Ishikawa (cell line): Measurements from ENCODE around the gene NFAM1.

Experiments
- CEBPB ChIP-seq: IDR thresholded peaks from 2 replicates; pipeline ENCODE4 v1.6.1; 2012
- CREB1 ChIP-seq: IDR thresholded peaks from 2 replicates; pipeline ENCODE4 v1.6.1; 2012; ENCODE audit warnings: low read depth
- EGR1 ChIP-seq: IDR thresholded peaks from 2 replicates; pipeline ENCODE4 v1.6.1; 2012
- EP300 ChIP-seq: IDR thresholded peaks from 2 replicates; pipeline ENCODE4 v1.6.1; 2012; ENCODE audit warnings: borderline replicate concordance
- FOXM1 ChIP-seq: IDR thresholded peaks from 2 replicates; pipeline ENCODE4 v1.6.1; 2012; ENCODE audit warnings: low read depth, borderline replicate concordance
- NFIC ChIP-seq: IDR thresholded peaks from 2 replicates; pipeline ENCODE4 v1.6.1; 2012
- RAD21 ChIP-seq: IDR thresholded peaks from 2 replicates; pipeline ENCODE4 v1.6.1; 2012; ENCODE audit warnings: low read depth
- TAF1 ChIP-seq: IDR thresholded peaks from 2 replicates; pipeline ENCODE4 v1.6.1; 2012; ENCODE audit warnings: low read depth, mild to moderate bottlenecking
- TCF12 ChIP-seq: IDR thresholded peaks from 2 replicates; pipeline ENCODE4 v1.6.1; 2012; ENCODE audit warnings: low read depth
- TEAD4 ChIP-seq: IDR thresholded peaks from 2 replicates; pipeline ENCODE4 v1.6.1; 2012
- YY1 ChIP-seq: IDR thresholded peaks from 2 replicates; pipeline ENCODE4 v1.6.1; 2012; ENCODE audit warnings: low read depth
- ZBTB7A ChIP-seq: IDR thresholded peaks from 2 replicates; pipeline ENCODE4 v1.6.1; 2012; ENCODE audit warnings: low read depth
- TF ChIP-seq, protein P1 (sequence below): IDR thresholded peaks from 2 replicates; pipeline ENCODE4 v1.6.1; 2012; ENCODE audit warnings: low read depth, mild to moderate bottlenecking
- TF ChIP-seq, protein P2 (sequence below): IDR thresholded peaks from 2 replicates; pipeline ENCODE4 v1.6.1; 2012
- TF ChIP-seq, protein P3 (sequence below): IDR thresholded peaks from 2 replicates; pipeline ENCODE4 v1.6.1; 2012

NFAM1 gene

DNA sequence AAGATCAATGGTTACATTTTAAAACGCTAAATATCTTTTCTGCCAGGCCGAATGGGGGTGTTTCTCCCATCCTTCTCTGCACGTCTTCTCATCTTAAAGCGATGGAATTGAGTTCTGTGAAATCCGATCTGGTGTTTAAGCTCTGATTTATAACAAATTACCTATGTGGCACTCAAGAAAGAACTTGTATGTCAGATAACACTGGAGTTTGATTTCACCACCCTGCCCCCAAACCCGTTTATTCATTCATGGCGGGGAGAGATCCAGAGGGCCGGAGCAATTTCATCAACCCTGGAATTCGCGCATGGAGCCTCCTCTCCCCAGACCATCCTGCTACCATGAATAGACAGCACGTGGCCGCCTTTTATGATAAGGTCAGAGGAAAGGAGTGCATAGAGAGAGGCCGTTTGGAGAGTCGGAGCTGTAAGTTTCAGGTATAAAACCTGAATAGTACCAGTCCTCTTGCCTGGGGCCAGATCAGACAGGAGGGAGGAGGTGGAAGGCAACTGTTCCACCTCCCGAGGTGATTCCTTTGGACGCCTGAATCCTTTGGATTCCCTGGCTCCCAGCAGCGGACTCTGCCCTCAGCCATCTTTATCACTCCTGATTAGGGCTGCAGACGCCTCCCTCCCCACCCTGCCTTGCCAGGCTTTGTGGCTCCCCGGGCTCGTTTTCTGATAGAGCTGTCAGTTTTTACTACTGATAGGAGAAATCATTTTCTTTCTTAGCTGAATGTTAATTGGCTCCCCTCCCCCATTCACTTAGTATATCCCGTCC lies 27.3 kb upstream of the NFAM1 start:
- no peak for TF ChIP-seq ZBTB7A

DNA sequence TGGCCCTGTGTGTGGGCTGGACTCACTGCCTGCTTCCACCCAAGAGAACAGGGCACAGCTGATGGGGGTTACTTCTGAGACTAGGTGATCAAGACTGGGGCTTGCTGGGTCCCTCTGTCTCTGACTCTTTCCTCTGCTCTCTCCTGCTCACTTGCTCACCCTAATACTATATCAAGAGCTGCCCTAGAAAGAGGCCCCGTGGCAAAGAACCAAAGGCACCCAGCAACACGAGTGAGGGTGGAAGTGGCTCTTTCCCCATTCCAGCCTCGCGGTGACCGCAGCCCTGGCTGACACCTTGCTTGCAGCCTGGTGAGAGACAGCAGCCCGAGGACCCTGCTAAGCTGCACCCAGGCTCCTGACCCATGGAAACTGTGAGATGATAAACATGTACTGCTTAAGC lies 20.7 kb upstream of the NFAM1 start:
- TF ChIP-seq EGR1 (no peak), TCF12 (no peak), FOXM1 (no peak)

DNA sequence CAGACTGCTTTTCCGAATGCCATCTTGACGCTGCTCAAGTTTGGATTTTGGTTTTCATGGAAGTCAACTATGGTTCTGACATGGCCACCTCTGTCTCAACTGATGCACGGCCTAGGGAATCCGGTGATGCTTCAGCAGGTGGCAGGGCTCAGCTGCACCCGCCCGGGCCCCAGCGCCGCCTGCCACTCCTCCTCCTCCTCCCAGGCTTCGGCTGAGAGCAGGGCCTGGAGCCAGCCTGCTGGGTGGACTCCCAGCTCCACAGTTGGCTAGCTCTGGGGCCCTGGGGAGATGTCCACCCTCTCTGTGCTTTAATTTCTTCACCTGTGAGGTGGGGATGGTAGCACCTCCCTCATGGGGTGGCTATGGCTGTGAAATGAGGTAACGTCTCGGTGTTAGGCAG lies 20.3 kb upstream of the NFAM1 start:
- TF ChIP-seq, protein P1, sequence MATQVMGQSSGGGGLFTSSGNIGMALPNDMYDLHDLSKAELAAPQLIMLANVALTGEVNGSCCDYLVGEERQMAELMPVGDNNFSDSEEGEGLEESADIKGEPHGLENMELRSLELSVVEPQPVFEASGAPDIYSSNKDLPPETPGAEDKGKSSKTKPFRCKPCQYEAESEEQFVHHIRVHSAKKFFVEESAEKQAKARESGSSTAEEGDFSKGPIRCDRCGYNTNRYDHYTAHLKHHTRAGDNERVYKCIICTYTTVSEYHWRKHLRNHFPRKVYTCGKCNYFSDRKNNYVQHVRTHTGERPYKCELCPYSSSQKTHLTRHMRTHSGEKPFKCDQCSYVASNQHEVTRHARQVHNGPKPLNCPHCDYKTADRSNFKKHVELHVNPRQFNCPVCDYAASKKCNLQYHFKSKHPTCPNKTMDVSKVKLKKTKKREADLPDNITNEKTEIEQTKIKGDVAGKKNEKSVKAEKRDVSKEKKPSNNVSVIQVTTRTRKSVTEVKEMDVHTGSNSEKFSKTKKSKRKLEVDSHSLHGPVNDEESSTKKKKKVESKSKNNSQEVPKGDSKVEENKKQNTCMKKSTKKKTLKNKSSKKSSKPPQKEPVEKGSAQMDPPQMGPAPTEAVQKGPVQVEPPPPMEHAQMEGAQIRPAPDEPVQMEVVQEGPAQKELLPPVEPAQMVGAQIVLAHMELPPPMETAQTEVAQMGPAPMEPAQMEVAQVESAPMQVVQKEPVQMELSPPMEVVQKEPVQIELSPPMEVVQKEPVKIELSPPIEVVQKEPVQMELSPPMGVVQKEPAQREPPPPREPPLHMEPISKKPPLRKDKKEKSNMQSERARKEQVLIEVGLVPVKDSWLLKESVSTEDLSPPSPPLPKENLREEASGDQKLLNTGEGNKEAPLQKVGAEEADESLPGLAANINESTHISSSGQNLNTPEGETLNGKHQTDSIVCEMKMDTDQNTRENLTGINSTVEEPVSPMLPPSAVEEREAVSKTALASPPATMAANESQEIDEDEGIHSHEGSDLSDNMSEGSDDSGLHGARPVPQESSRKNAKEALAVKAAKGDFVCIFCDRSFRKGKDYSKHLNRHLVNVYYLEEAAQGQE, result no peak
- TF ChIP-seq FOXM1 (no peak), CREB1 (no peak), YY1 (no peak), RAD21 (no peak), NFIC (no peak), ZBTB7A (no peak), TCF12 (no peak), TEAD4 (no peak), EP300 (no peak), EGR1 (no peak), CEBPB (no peak), TAF1 (no peak)
- TF ChIP-seq, protein P2, sequence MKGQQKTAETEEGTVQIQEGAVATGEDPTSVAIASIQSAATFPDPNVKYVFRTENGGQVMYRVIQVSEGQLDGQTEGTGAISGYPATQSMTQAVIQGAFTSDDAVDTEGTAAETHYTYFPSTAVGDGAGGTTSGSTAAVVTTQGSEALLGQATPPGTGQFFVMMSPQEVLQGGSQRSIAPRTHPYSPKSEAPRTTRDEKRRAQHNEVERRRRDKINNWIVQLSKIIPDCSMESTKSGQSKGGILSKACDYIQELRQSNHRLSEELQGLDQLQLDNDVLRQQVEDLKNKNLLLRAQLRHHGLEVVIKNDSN, result no peak
- TF ChIP-seq, protein P3, sequence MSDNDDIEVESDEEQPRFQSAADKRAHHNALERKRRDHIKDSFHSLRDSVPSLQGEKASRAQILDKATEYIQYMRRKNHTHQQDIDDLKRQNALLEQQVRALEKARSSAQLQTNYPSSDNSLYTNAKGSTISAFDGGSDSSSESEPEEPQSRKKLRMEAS, result no peak

DNA sequence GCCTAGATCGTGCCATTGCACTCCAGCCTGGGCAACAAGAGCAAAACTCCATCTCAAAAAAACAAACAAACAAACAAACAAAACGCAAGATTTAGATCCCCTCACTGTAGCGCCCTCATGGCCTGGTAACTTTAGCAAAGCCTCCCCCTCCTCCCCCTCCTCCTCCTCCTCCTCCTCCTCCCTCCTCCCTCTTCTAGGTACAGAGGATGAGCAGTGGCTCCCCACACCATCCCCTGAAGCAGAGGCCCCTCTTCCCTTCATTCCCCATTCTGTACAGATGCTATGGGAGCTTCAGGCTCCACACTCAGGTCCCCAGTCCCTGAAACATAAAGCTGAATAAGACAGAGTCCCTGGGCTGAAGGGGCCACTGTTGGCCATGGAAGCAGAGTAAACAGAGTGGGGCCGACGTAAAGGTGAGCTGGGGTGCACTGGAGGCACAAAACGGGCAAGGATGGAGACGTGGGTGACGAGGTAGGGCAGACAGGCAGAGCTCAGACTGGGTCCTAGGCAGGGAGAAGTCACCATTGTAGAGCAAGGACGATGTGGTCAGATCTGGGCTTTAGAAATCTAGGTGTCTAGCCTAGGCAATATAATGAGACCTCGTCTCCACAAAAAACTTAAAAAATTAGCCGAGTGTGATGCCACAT lies 19.4 kb upstream of the NFAM1 start:
- no peak for TF ChIP-seq YY1
- TF ChIP-seq EGR1, result no peak
- TF ChIP-seq TEAD4, result no peak
- TF ChIP-seq CEBPB, result no peak
- TF ChIP-seq EP300, result no peak
- TF ChIP-seq, protein P1, result no peak
- TF ChIP-seq TCF12, result no peak
- no peak for TF ChIP-seq ZBTB7A
- no peak for TF ChIP-seq NFIC
- TF ChIP-seq, protein P2, result no peak
- no peak for TF ChIP-seq TAF1
- TF ChIP-seq RAD21, result no peak
- no peak for TF ChIP-seq FOXM1

DNA sequence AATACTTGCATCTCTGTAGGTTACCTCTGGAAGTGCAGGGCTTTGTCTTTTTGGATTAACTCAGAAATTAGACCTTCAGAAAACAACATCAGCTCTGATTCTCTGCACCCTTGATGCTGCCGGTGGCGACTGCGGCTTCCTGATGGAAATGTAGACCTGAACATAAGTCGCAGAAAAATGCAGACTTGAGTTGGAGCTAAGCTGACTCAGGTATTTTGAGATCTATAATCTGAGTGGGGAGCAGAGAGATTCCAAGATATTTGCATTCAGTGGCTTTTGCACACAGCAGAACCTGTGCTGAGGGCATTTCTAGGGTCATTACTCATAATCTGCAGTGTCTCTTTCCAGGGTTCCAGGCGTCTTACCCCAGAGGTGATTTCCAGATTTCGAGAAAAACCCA lies 18.7 kb upstream of the NFAM1 start:
- TF ChIP-seq EP300 (no peak), EGR1 (no peak), CREB1 (no peak), ZBTB7A (no peak), TCF12 (no peak), CEBPB (no peak), TEAD4 (no peak), FOXM1 (no peak), YY1 (no peak), RAD21 (no peak)
- TF ChIP-seq, protein P1, result no peak
- TF ChIP-seq, protein P3, result no peak
